OCI-LY1 (cell line): Measurements from ENCODE around the gene FNDC11.

Experiments used
- H2AFZ ChIP-seq: fragments of 200-600 bp; sonication (generic), shearing (Covaris generic); 2 replicates; pipeline ENCODE4 v1.6.0; 2014; ENCODE audit warnings: antibody characterized with exemption, mild to moderate bottlenecking, low read length
- H3F3A ChIP-seq: fragments of 200-600 bp; sonication (generic), shearing (Covaris generic); 2 replicates; pipeline ENCODE4 v1.6.0; 2014; ENCODE audit warnings: mild to moderate bottlenecking, antibody characterized with exemption, low read length, moderate library complexity; ENCODE audit not compliant: insufficient read depth
- H3K27ac ChIP-seq: fragments of 200-600 bp; sonication (generic); 2 replicates; pipeline ENCODE4 v1.5.1; 2014; ENCODE audit warnings: low read length, mixed run types, mild to moderate bottlenecking, low read depth; ENCODE audit not compliant: poor library complexity, severe bottlenecking
- H3K27me3 ChIP-seq: fragments of 200-600 bp; sonication (generic); 2 replicates; pipeline ENCODE4 v1.6.0; 2014; ENCODE audit warnings: antibody characterized with exemption, mild to moderate bottlenecking, low read length, moderate library complexity; ENCODE audit not compliant: insufficient read depth
- H3K36me3 ChIP-seq: fragments of 200-600 bp; sonication (generic); 2 replicates; pipeline ENCODE4 v1.6.1; 2014; ENCODE audit warnings: mild to moderate bottlenecking, antibody characterized with exemption, low read length, moderate library complexity, mixed read lengths; ENCODE audit not compliant: insufficient read depth
- H3K4me1 ChIP-seq: fragments of 200-600 bp; sonication (generic); 2 replicates; pipeline ENCODE4 v1.5.1; 2014; ENCODE audit warnings: mild to moderate bottlenecking, low read length, moderate library complexity; ENCODE audit not compliant: insufficient read depth, severe bottlenecking
- H3K4me2 ChIP-seq: fragments of 200-600 bp; sonication (generic), shearing (Covaris generic); 2 replicates; pipeline ENCODE4 v1.6.1; 2014; ENCODE audit warnings: low read length
- H3K4me3 ChIP-seq: fragments of 200-600 bp; sonication (generic); 2 replicates; pipeline ENCODE4 v1.5.1; 2014; ENCODE audit warnings: low read length, low read depth, mild to moderate bottlenecking, mixed read lengths; ENCODE audit not compliant: poor library complexity, severe bottlenecking
- H3K79me2 ChIP-seq: fragments of 200-600 bp; shearing (Covaris generic); 2 replicates; pipeline ENCODE4 v1.6.1; 2016; ENCODE audit warnings: mixed run types, low read length, mixed read lengths; ENCODE audit not compliant: insufficient read depth
- H3K9ac ChIP-seq: fragments of 200-600 bp; sonication (generic), shearing (Covaris generic); 2 replicates; pipeline ENCODE4 v1.6.1; 2014; ENCODE audit warnings: mild to moderate bottlenecking, low read length, mixed read lengths
- H3K9me2 ChIP-seq: fragments of 200-600 bp; sonication (generic), shearing (Covaris generic); 2 replicates; pipeline ENCODE4 v1.6.1; 2014; ENCODE audit warnings: low read depth, mild to moderate bottlenecking, low read length, mixed read lengths
- H3K9me3 ChIP-seq: fragments of 200-600 bp; shearing (Covaris generic); 2 replicates; pipeline ENCODE4 v1.6.1; 2014; ENCODE audit warnings: low read length, mixed read lengths
- H4K20me1 ChIP-seq: fragments of 200-600 bp; sonication (generic), shearing (Covaris generic); 2 replicates; pipeline ENCODE4 v1.6.0; 2016; ENCODE audit warnings: mild to moderate bottlenecking, low read length; ENCODE audit not compliant: insufficient read depth
- EZH2 ChIP-seq: fragments of 200-600 bp; sonication (generic), shearing (Covaris generic); IDR thresholded peaks from 2 replicates; pipeline ENCODE4 v1.8.0; 2017; ENCODE audit warnings: borderline replicate concordance, mixed run types, mild to moderate bottlenecking, antibody characterized with exemption, low read length, moderate library complexity, mixed read lengths
- TF ChIP-seq, protein P1 (sequence below): fragments of 200-600 bp; sonication (generic), shearing (Covaris generic); IDR thresholded peaks from 2 replicates; pipeline ENCODE4 v1.5.1; 2017; ENCODE audit warnings: mild to moderate bottlenecking, antibody characterized with exemption, low read length, moderate library complexity, mixed read lengths

The FNDC11 gene

DNA sequence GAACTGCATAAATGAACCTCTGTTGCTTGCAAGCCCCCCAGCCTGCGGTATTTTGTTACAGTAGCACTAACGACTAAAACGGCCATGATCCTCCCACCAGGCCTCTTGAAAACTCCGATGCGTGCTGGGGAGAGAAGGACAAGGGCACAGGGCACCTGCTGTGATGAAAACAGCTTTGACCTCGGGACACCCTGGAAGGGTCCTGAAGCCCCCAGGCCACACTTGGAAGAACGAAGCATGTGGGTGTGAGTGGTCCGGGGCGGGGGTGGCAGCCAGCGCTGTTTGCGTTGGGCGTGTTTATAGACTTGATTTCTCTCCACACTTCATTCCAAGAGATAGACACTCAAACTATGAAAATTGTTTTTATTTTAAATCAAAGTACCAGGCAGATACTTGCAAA, 33.3 kb downstream of the FNDC11 start:
- Histone ChIP-seq H3K4me3 (no peak overlapping the region), H3F3A (no peaks in the 10 kb centered on the region), H4K20me1 (no peaks in the 10 kb centered on the region), H3K9me3 (no peaks in the 10 kb centered on the region), H3K36me3 (peaks cover 30% of the 10 kb centered on the region), H3K4me1 (no peaks in the 10 kb centered on the region), H3K9ac (no peak overlapping the region), H3K79me2 (no peaks in the 10 kb centered on the region), H3K4me2 (no peak overlapping the region), H3K27ac (no peak overlapping the region), H3K27me3 (no peaks in the 10 kb centered on the region), H2AFZ (no peak overlapping the region), H3K9me2 (no peaks in the 10 kb centered on the region)
- TF ChIP-seq, protein P1, sequence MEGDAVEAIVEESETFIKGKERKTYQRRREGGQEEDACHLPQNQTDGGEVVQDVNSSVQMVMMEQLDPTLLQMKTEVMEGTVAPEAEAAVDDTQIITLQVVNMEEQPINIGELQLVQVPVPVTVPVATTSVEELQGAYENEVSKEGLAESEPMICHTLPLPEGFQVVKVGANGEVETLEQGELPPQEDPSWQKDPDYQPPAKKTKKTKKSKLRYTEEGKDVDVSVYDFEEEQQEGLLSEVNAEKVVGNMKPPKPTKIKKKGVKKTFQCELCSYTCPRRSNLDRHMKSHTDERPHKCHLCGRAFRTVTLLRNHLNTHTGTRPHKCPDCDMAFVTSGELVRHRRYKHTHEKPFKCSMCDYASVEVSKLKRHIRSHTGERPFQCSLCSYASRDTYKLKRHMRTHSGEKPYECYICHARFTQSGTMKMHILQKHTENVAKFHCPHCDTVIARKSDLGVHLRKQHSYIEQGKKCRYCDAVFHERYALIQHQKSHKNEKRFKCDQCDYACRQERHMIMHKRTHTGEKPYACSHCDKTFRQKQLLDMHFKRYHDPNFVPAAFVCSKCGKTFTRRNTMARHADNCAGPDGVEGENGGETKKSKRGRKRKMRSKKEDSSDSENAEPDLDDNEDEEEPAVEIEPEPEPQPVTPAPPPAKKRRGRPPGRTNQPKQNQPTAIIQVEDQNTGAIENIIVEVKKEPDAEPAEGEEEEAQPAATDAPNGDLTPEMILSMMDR = no peak
- no peak for TF ChIP-seq EZH2

DNA sequence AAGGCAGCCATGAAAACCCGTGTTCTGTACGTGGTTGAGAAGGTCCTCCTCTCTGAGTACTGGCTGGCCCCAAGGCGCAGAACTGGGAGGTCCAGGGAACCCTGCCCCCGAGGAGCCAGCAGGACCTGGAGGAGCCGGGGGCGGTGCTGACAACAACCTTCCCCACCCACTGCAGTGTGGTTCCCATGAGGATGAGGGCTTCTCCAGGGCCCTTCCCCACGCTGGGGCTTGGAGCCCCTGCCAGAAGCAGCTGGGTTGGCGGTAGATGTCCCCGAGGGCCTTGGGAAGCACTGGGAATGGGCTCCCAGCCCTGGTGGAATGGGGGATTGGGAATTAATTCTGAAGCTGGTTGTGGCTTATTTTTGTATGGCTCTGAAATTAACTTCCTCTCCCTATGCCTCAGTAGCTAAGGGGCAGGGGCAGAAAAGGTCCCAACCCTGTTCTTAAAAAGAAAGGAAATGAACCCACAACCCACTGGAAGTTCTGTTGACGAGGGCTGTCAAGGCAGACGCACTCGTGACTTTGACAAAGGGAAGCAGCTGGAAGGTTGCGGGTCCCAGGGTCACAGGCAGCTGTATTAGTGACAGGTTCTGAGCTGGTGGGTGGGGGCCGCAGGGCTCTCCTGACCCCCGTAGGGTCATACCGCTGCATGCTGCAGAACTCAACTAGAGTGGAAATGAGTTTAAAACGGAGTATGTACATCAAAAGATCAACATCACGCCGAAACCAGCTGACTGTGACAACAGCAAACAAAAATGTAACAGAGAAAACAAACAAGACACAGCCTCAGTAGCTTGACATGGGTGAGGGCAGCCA, 34.0 kb downstream of the FNDC11 start:
- H3K79me2 ChIP-seq = no peaks in the 10 kb centered on the region
- H3K27me3 ChIP-seq = no peaks in the 10 kb centered on the region
- peaks cover 36% of the 10 kb centered on the region for H3K36me3 ChIP-seq
- no peaks in the 10 kb centered on the region for H3K4me1 ChIP-seq
- no peaks in the 10 kb centered on the region for H3K9me3 ChIP-seq
- no peak for TF ChIP-seq EZH2
- TF ChIP-seq, protein P1 = no peak
- H3K4me2 ChIP-seq = no peak overlapping the region
- H3F3A ChIP-seq = no peaks in the 10 kb centered on the region
- no peak overlapping the region for H3K4me3 ChIP-seq
- no peak overlapping the region for H2AFZ ChIP-seq
- no peaks in the 10 kb centered on the region for H4K20me1 ChIP-seq
- H3K9ac ChIP-seq = no peak overlapping the region
- no peak overlapping the region for H3K27ac ChIP-seq
- no peaks in the 10 kb centered on the region for H3K9me2 ChIP-seq

DNA sequence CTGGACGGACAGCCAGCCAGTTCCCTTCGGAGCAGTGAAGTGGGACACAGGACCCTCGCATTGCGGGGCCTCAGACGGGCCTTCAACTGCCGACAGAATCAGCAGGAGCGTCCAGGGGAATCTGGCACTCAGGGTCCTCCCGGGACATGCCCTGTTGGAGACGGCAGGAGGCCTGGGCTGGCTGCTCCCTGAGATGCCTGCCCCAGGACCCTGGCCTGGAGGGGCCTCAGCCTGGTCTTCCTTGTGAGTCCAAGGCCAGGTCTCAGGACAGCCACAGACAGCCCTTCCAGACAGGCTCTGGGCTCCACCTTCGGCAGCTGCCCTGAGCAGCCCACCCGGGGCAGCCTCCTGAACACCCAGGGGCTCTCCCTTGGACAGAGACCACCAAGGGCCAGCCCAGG, 34.7 kb downstream of the FNDC11 start:
- peaks cover 36% of the 10 kb centered on the region for H3K36me3 ChIP-seq
- H3K4me2 ChIP-seq = no peak overlapping the region
- H3K9me2 ChIP-seq = no peaks in the 10 kb centered on the region
- H4K20me1 ChIP-seq = no peaks in the 10 kb centered on the region
- H3K27me3 ChIP-seq = no peaks in the 10 kb centered on the region
- no peak for TF ChIP-seq EZH2
- TF ChIP-seq, protein P1 = no peak
- H3K4me1 ChIP-seq = no peaks in the 10 kb centered on the region
- no peaks in the 10 kb centered on the region for H3F3A ChIP-seq
- no peak overlapping the region for H3K9ac ChIP-seq
- no peaks in the 10 kb centered on the region for H3K9me3 ChIP-seq
- no peaks in the 10 kb centered on the region for H3K79me2 ChIP-seq
- H3K4me3 ChIP-seq = no peak overlapping the region
- H3K27ac ChIP-seq = no peak overlapping the region
- no peak overlapping the region for H2AFZ ChIP-seq
